GM23338 (cell line): ENCODE data around the gene COL16A1. TPM values are rescaled to one million over a fixed set of nuclear protein-coding genes. Genes with fewer than 3 reads are reported as not detected.

Experiments
- ATAC-seq: fragments of 200-7000 bp; cut with Tn5 transposase; 3 replicates; pipeline ENCODE4 v1.9.1; 2020
- DNase-seq: peaks from one replicate; pipeline ENCODE4 v3.0.0-alpha.2; 2015; ENCODE audit warnings: low spot score
- H2AFZ ChIP-seq: fragments of 200-600 bp; sonication (generic); 2 replicates; pipeline ENCODE4 v1.8.0; 2016; ENCODE audit warnings: antibody characterized with exemption, mild to moderate bottlenecking, moderate library complexity
- H3F3A ChIP-seq: fragments of 200-600 bp; sonication (generic); replicated peaks from 2 replicates; pipeline ENCODE4 v1.8.0; 2017; ENCODE audit warnings: antibody characterized with exemption, mixed run types, low read depth
- H3K27ac ChIP-seq: fragments of 200-600 bp; sonication (generic); 2 replicates; pipeline ENCODE4 v1.6.1; 2016; ENCODE audit warnings: low read depth
- H3K27me3 ChIP-seq: fragments of 200-600 bp; sonication (generic); 2 replicates; pipeline ENCODE4 v1.8.0; 2016; ENCODE audit warnings: mild to moderate bottlenecking, mixed run types, moderate library complexity; ENCODE audit not compliant: insufficient read depth
- H3K36me3 ChIP-seq: fragments of 200-600 bp; sonication (generic); 2 replicates; pipeline ENCODE4 v1.8.0; 2016; ENCODE audit warnings: mild to moderate bottlenecking; ENCODE audit not compliant: insufficient read depth
- H3K4me1 ChIP-seq: fragments of 200-600 bp; sonication (generic); 2 replicates; pipeline ENCODE4 v1.8.0; 2016; ENCODE audit warnings: mild to moderate bottlenecking, moderate library complexity; ENCODE audit not compliant: insufficient read depth
- H3K4me2 ChIP-seq: fragments of 200-600 bp; sonication (generic); 2 replicates; pipeline ENCODE4 v1.7.1; 2017; ENCODE audit warnings: mixed run types
- H3K4me3 ChIP-seq: fragments of 200-600 bp; sonication (generic); 2 replicates; pipeline ENCODE4 v1.6.1; 2016; ENCODE audit warnings: mixed run types
- H3K79me2 ChIP-seq: fragments of 200-600 bp; sonication (generic); replicated peaks from 2 replicates; pipeline ENCODE4 v1.8.0; 2017; ENCODE audit warnings: mild to moderate bottlenecking; ENCODE audit not compliant: insufficient read depth
- H3K9me2 ChIP-seq: fragments of 200-600 bp; sonication (generic); 2 replicates; pipeline ENCODE4 v1.8.0; 2017; ENCODE audit not compliant: insufficient read depth
- H4K20me1 ChIP-seq: fragments of 200-600 bp; sonication (generic); replicated peaks from 2 replicates; pipeline ENCODE4 v1.8.0; 2017; ENCODE audit warnings: mild to moderate bottlenecking; ENCODE audit not compliant: insufficient read depth
- H3K27ac Mint-ChIP-seq: 2 replicates; pipeline ENCODE4 v1.8.0; 2020; ENCODE audit warnings: inconsistent platforms, mild to moderate bottlenecking, moderate library complexity, mixed read lengths
- H3K27me3 Mint-ChIP-seq: 3 replicates; pipeline ENCODE4 v1.8.0; 2022; ENCODE audit warnings: low read depth, mild to moderate bottlenecking, moderate library complexity, mixed read lengths, inconsistent platforms; ENCODE audit not compliant: insufficient read depth, poor library complexity
- H3K36me3 Mint-ChIP-seq: 3 replicates; pipeline ENCODE4 v1.8.0; 2021; ENCODE audit warnings: low read depth, mild to moderate bottlenecking, inconsistent platforms, moderate library complexity, mixed read lengths
- H3K4me1 Mint-ChIP-seq: 3 replicates; pipeline ENCODE4 v1.8.0; 2020; ENCODE audit warnings: mild to moderate bottlenecking, inconsistent platforms, mixed read lengths
- H3K4me3 Mint-ChIP-seq: 3 replicates; pipeline ENCODE4 v1.8.0; 2021; ENCODE audit warnings: moderate library complexity, mild to moderate bottlenecking, inconsistent platforms, mixed read lengths
- H3K9me3 Mint-ChIP-seq: 3 replicates; pipeline ENCODE4 v1.8.0; 2020; ENCODE audit warnings: moderate library complexity, mild to moderate bottlenecking, inconsistent platforms, mixed read lengths
- CREB1 ChIP-seq: fragments of 250-450 bp; sonication (Bioruptor Pico); IDR thresholded peaks from 2 replicates; pipeline ENCODE4 v1.5.0; 2020; ENCODE audit warnings: low read depth, mild to moderate bottlenecking, moderate library complexity
- EZH2 ChIP-seq: fragments of 200-600 bp; sonication (generic); IDR thresholded peaks from one replicate; pipeline ENCODE4 v1.8.0; 2017; ENCODE audit warnings: antibody characterized with exemption, mild to moderate bottlenecking, low read depth; ENCODE audit not compliant: unreplicated experiment
- EZH2phosphoT487 ChIP-seq: fragments of 200-600 bp; sonication (generic); IDR thresholded peaks from one replicate; pipeline ENCODE4 v1.8.1; 2018; ENCODE audit warnings: antibody characterized with exemption; ENCODE audit not compliant: unreplicated experiment
- NANOG ChIP-seq: IDR thresholded peaks from 2 replicates; pipeline ENCODE4 v1.6.1; 2016; ENCODE audit warnings: antibody characterized with exemption, borderline replicate concordance
- POLR2AphosphoS5 ChIP-seq: IDR thresholded peaks from 2 replicates; pipeline ENCODE4 v1.6.1; 2016; ENCODE audit warnings: antibody characterized with exemption, low read depth
- polyA plus RNA-seq: library from polyadenylated mRNA; unstranded; fragments of >200 nt; fragmentation: Nextera tagmentation; extraction: Ambion mirVana; gene quantifications from 2 replicates; pipeline ENCODE4 v1.2.1, GENCODE V29; 2016
- total RNA-seq: library from RNA; depleted of rRNA; stranded (reverse); fragments of >200 nt; shearing (Covaris generic); gene quantifications from 2 replicates; pipeline ENCODE4 v1.2.3, GENCODE V29; 2014
- TF ChIP-seq, protein P1 (sequence below): IDR thresholded peaks from 2 replicates; pipeline ENCODE4 v1.6.1; 2016; ENCODE audit warnings: antibody characterized with exemption
- TF ChIP-seq, protein P2 (sequence below): fragments of 250-450 bp; sonication (Bioruptor Pico); IDR thresholded peaks from 2 replicates; pipeline ENCODE4 v1.5.0; 2020; ENCODE audit warnings: mild to moderate bottlenecking, moderate library complexity
- TF ChIP-seq, protein P3 (sequence below), 2 experiments: fragments of 200-600 bp in 1 of 2; sonication (generic) in 1 of 2; conservative IDR thresholded peaks; 2 replicates each; pipeline versions ENCODE4 v1.5.1 to v1.6.1; 2016 to 2017; ENCODE audit warnings: antibody characterized with exemption in 2 of 2, low read depth in 2 of 2, mild to moderate bottlenecking in 2 of 2, moderate library complexity in 1 of 2

The COL16A1 gene
- total and polyA plus RNA-seq, 2 experiments from 2014 or later = 4.2 to 13.2 TPM

DNA sequence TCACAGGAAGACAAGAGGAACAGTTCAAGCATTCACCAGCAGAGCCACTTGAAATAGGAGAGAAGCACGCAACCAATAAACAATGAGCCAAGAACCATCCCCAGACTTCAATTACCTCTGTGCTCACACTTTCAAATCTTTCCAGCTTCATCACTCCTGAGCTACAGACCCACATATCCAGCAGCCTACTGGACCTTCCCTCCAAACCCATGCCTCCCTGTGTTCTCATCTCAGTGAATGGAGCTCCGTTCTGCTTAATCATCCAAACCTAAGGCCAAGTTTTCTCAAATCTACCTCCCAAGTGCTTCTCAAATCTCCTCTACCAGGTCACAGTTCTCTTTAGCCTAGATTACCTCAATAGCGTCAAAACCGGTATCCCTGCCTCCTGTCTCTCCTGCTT, 62.9 kb downstream of the COL16A1 start (continued):
- TF ChIP-seq, protein P1, sequence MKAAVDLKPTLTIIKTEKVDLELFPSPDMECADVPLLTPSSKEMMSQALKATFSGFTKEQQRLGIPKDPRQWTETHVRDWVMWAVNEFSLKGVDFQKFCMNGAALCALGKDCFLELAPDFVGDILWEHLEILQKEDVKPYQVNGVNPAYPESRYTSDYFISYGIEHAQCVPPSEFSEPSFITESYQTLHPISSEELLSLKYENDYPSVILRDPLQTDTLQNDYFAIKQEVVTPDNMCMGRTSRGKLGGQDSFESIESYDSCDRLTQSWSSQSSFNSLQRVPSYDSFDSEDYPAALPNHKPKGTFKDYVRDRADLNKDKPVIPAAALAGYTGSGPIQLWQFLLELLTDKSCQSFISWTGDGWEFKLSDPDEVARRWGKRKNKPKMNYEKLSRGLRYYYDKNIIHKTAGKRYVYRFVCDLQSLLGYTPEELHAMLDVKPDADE = no peak
- TF ChIP-seq EZH2 (no peak), NANOG (no peak), CREB1 (CRISPR knock-in tag) (no peak)
- TF ChIP-seq, protein P2, sequence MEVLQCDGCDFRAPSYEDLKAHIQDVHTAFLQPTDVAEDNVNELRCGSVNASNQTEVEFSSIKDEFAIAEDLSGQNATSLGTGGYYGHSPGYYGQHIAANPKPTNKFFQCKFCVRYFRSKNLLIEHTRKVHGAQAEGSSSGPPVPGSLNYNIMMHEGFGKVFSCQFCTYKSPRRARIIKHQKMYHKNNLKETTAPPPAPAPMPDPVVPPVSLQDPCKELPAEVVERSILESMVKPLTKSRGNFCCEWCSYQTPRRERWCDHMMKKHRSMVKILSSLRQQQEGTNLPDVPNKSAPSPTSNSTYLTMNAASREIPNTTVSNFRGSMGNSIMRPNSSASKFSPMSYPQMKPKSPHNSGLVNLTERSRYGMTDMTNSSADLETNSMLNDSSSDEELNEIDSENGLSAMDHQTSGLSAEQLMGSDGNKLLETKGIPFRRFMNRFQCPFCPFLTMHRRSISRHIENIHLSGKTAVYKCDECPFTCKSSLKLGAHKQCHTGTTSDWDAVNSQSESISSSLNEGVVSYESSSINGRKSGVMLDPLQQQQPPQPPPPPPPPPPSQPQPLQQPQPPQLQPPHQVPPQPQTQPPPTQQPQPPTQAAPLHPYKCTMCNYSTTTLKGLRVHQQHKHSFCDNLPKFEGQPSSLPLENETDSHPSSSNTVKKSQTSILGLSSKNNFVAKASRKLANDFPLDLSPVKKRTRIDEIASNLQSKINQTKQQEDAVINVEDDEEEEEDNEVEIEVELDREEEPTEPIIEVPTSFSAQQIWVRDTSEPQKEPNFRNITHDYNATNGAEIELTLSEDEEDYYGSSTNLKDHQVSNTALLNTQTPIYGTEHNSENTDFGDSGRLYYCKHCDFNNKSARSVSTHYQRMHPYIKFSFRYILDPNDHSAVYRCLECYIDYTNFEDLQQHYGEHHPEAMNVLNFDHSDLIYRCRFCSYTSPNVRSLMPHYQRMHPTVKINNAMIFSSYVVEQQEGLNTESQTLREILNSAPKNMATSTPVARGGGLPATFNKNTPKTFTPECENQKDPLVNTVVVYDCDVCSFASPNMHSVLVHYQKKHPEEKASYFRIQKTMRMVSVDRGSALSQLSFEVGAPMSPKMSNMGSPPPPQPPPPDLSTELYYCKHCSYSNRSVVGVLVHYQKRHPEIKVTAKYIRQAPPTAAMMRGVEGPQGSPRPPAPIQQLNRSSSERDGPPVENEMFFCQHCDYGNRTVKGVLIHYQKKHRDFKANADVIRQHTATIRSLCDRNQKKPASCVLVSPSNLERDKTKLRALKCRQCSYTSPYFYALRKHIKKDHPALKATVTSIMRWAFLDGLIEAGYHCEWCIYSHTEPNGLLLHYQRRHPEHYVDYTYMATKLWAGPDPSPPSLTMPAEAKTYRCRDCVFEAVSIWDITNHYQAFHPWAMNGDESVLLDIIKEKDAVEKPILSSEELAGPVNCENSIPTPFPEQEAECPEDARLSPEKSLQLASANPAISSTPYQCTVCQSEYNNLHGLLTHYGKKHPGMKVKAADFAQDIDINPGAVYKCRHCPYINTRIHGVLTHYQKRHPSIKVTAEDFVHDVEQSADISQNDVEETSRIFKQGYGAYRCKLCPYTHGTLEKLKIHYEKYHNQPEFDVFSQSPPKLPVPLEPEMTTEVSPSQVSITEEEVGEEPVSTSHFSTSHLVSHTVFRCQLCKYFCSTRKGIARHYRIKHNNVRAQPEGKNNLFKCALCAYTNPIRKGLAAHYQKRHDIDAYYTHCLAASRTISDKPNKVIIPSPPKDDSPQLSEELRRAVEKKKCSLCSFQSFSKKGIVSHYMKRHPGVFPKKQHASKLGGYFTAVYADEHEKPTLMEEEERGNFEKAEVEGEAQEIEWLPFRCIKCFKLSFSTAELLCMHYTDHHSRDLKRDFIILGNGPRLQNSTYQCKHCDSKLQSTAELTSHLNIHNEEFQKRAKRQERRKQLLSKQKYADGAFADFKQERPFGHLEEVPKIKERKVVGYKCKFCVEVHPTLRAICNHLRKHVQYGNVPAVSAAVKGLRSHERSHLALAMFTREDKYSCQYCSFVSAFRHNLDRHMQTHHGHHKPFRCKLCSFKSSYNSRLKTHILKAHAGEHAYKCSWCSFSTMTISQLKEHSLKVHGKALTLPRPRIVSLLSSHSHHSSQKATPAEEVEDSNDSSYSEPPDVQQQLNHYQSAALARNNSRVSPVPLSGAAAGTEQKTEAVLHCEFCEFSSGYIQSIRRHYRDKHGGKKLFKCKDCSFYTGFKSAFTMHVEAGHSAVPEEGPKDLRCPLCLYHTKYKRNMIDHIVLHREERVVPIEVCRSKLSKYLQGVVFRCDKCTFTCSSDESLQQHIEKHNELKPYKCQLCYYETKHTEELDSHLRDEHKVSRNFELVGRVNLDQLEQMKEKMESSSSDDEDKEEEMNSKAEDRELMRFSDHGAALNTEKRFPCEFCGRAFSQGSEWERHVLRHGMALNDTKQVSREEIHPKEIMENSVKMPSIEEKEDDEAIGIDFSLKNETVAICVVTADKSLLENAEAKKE (CRISPR knock-in tag) = no peak

DNA sequence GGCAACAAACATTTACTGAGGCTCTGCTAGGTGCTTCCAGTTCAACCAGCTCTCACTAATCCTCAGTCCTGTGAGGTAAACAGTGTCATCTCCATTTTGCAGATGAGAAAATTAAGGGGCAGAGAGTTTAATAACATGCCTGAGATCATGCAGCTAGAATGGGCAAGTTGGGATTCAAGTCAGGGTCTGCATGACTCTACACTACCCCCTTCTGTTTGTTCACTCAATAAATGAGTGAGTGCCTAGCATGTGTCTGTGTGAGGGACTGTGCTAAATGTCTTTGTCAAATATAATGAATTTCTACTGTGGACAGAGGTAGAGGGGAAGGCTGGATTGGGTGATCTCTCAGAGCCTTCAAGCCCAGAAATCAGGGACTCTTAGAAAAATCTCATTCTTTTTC, 63.6 kb downstream of the COL16A1 start:
- DNase-seq (no peak), ATAC-seq (no peak)
- Mint-ChIP-seq H3K36me3 (no peaks in the 10 kb centered on the region), H3K4me3 (no peak overlapping the region), H3K27ac (no peak overlapping the region), H3K9me3 (no peaks in the 10 kb centered on the region), H3K27me3 (peaks cover 8% of the 10 kb centered on the region), H3K4me1 (peaks cover 10% of the 10 kb centered on the region; the same call in 2 of the 3 replicates)
- Histone ChIP-seq H3K79me2 (peaks cover 81% of the 10 kb centered on the region), H4K20me1 (no peaks in the 10 kb centered on the region; the same call in none of the 2 replicates), H3K27ac (no peak overlapping the region), H3K4me1 (peaks cover 32% of the 10 kb centered on the region), H3K4me2 (no peak overlapping the region), H3K9me2 (no peaks in the 10 kb centered on the region), H2AFZ (no peak overlapping the region), H3K27me3 (no peaks in the 10 kb centered on the region), H3F3A (peaks cover under 1% of the 10 kb centered on the region; the same call in 1 of the 2 replicates), H3K36me3 (no peaks in the 10 kb centered on the region), H3K4me3 (no peak overlapping the region)
- no peak for TF ChIP-seq EZH2phosphoT487
- TF ChIP-seq, protein P3, sequence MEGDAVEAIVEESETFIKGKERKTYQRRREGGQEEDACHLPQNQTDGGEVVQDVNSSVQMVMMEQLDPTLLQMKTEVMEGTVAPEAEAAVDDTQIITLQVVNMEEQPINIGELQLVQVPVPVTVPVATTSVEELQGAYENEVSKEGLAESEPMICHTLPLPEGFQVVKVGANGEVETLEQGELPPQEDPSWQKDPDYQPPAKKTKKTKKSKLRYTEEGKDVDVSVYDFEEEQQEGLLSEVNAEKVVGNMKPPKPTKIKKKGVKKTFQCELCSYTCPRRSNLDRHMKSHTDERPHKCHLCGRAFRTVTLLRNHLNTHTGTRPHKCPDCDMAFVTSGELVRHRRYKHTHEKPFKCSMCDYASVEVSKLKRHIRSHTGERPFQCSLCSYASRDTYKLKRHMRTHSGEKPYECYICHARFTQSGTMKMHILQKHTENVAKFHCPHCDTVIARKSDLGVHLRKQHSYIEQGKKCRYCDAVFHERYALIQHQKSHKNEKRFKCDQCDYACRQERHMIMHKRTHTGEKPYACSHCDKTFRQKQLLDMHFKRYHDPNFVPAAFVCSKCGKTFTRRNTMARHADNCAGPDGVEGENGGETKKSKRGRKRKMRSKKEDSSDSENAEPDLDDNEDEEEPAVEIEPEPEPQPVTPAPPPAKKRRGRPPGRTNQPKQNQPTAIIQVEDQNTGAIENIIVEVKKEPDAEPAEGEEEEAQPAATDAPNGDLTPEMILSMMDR (conservative IDR thresholded peaks at IDR 0.05; ENCODE audit: low read depth in 2 of 2) = peak in 1 of 2 experiments; percentile 38; a peak in 2 of 4 replicates
- no peak for TF ChIP-seq POLR2AphosphoS5
- no peak for TF ChIP-seq NANOG
